ENCODE results near the gene CA10.

Gene CA10

GRCh38 chr17:51935477-51935876, 223.0 kb downstream of the CA10 start:
- no peak overlapping the region for H3K4me2 ChIP-seq (ENCODE audit: low read depth, low read length, poor library complexity, severe bottlenecking)
- no peaks in the 10 kb centered on the region for H3F3A ChIP-seq (ENCODE audit: low read depth)
- H3K4me1 ChIP-seq (ENCODE audit: insufficient read depth, low read length, poor library complexity, severe bottlenecking): no peaks in the 10 kb centered on the region
- H2AFZ ChIP-seq (ENCODE audit: low read length): no peak overlapping the region
- H3K9me2 ChIP-seq (replicated peaks; ENCODE audit: low read depth, low read length): no peaks in the 10 kb centered on the region
- H3K9ac ChIP-seq (ENCODE audit: low read depth, low read length, poor library complexity, severe bottlenecking): no peak overlapping the region
- H4K20me1 ChIP-seq (ENCODE audit: insufficient read depth, low read length, poor library complexity, severe bottlenecking): no peaks in the 10 kb centered on the region
- H3K36me3 ChIP-seq (ENCODE audit: insufficient read depth, low read length): no peaks in the 10 kb centered on the region
- TF ChIP-seq EZH2phosphoT487 (IDR thresholded peaks at IDR 0.05; ENCODE audit: borderline replicate concordance) (no peak), CTCF (conservative IDR thresholded peaks at IDR 0.05; ENCODE audit: low read length) (no peak)
- no peaks in the 10 kb centered on the region; the same call in 1 of the 2 replicates for H3K9me3 ChIP-seq (ENCODE audit: insufficient read depth, low read depth, low read length)
- H3K27me3 ChIP-seq (ENCODE audit: insufficient read depth, low read length, poor library complexity, severe bottlenecking): no peaks in the 10 kb centered on the region
- no peaks in the 10 kb centered on the region for H3K79me2 ChIP-seq (ENCODE audit: insufficient read depth, low read length)
- H3K4me3 ChIP-seq (ENCODE audit: low read length, poor library complexity, severe bottlenecking): no peak overlapping the region

- Histone ChIP-seq H3K9me3 (ENCODE audit: insufficient read depth, low read depth, low read length) (no peaks in the 10 kb centered on the region; the same call in 1 of the 2 replicates), H2AFZ (ENCODE audit: low read length) (no peak overlapping the region), H3K27me3 (ENCODE audit: insufficient read depth, low read length, poor library complexity, severe bottlenecking) (no peaks in the 10 kb centered on the region), H3K4me1 (ENCODE audit: insufficient read depth, low read length, poor library complexity, severe bottlenecking) (no peaks in the 10 kb centered on the region), H3F3A (ENCODE audit: low read depth) (no peaks in the 10 kb centered on the region), H3K9me2 (replicated peaks; ENCODE audit: low read depth, low read length) (no peaks in the 10 kb centered on the region), H3K4me2 (ENCODE audit: low read depth, low read length, poor library complexity, severe bottlenecking) (no peak overlapping the region), H3K36me3 (ENCODE audit: insufficient read depth, low read length) (no peaks in the 10 kb centered on the region), H3K79me2 (ENCODE audit: insufficient read depth, low read length) (no peaks in the 10 kb centered on the region), H3K9ac (ENCODE audit: low read depth, low read length, poor library complexity, severe bottlenecking) (no peak overlapping the region), H3K4me3 (ENCODE audit: low read length, poor library complexity, severe bottlenecking) (no peak overlapping the region), H4K20me1 (ENCODE audit: insufficient read depth, low read length, poor library complexity, severe bottlenecking) (no peaks in the 10 kb centered on the region)
- TF ChIP-seq CTCF (conservative IDR thresholded peaks at IDR 0.05; ENCODE audit: low read length): no peak
- no peak for TF ChIP-seq EZH2phosphoT487 (IDR thresholded peaks at IDR 0.05; ENCODE audit: borderline replicate concordance)
Measured at GRCh38 chr17:51933647-51934046, 224.9 kb downstream of the CA10 start.

GRCh38 chr17:51926448-51926847, 232.1 kb downstream of the CA10 start:
- H3K9me2 ChIP-seq (replicated peaks; ENCODE audit: low read depth, low read length): no peaks in the 10 kb centered on the region
- no peaks in the 10 kb centered on the region for H3K27me3 ChIP-seq (ENCODE audit: insufficient read depth, low read length, poor library complexity, severe bottlenecking)
- no peaks in the 10 kb centered on the region for H3K9me3 ChIP-seq (ENCODE audit: insufficient read depth, low read depth, low read length)
- no peak overlapping the region for H3K9ac ChIP-seq (ENCODE audit: low read depth, low read length, poor library complexity, severe bottlenecking)
- no peaks in the 10 kb centered on the region for H3K36me3 ChIP-seq (ENCODE audit: insufficient read depth, low read length)
- no peak overlapping the region for H2AFZ ChIP-seq (ENCODE audit: low read length)
- H3K4me3 ChIP-seq (ENCODE audit: low read length, poor library complexity, severe bottlenecking): no peak overlapping the region
- no peaks in the 10 kb centered on the region for H4K20me1 ChIP-seq (ENCODE audit: insufficient read depth, low read length, poor library complexity, severe bottlenecking)
- no peaks in the 10 kb centered on the region for H3K79me2 ChIP-seq (ENCODE audit: insufficient read depth, low read length)
- no peak for TF ChIP-seq EZH2phosphoT487 (IDR thresholded peaks at IDR 0.05; ENCODE audit: borderline replicate concordance)
- TF ChIP-seq CTCF (conservative IDR thresholded peaks at IDR 0.05; ENCODE audit: low read length): no peak
- no peaks in the 10 kb centered on the region for H3F3A ChIP-seq (ENCODE audit: low read depth)
- H3K4me1 ChIP-seq (ENCODE audit: insufficient read depth, low read length, poor library complexity, severe bottlenecking): no peaks in the 10 kb centered on the region
- no peak overlapping the region for H3K4me2 ChIP-seq (ENCODE audit: low read depth, low read length, poor library complexity, severe bottlenecking)
